HepG2 (cell line): Measurements from ENCODE around the gene GIMD1. TPM values are rescaled to one million over a fixed set of nuclear protein-coding genes. Genes with fewer than 3 reads are reported as not detected.

ENCODE experiments used
- ATAC-seq: fragments of 200-7000 bp; cut with Tn5 transposase; 3 replicates; pipeline ENCODE4 v1.9.1; 2020; ENCODE audit warnings: mild to moderate bottlenecking, moderate library complexity
- BruUV-seq: library from RNA; stranded (reverse); fragments of 400-500 nt; replicated peaks from 2 replicates; lab custom pipeline; 2021; lab: Mats Ljungman, UMichigan
- CTCF ChIA-PET: fragments of 300-600 bp; formaldehyde crosslinking; extraction: SDS; loops from one replicate; lab custom pipeline; 2021; ENCODE audit warnings: low total read pairs, inconsistent platforms, low intra/inter-chr PET ratio; lab: Yijun Ruan, JAX
- POLR2A ChIA-PET: fragments of 350-600 bp; sonication (Branson Sonifier 250); formaldehyde crosslinking; loops from one replicate; lab custom pipeline; 2020; ENCODE audit warnings: antibody characterized with exemption, inconsistent platforms; lab: Yijun Ruan, JAX
- DNase-seq: peaks from one replicate; pipeline ENCODE4 v3.0.0-alpha.2; 2015; ENCODE audit warnings: low spot score
- FAIRE-seq: peaks from 3 replicates; lab custom pipeline; 2011; peaks lifted over from hg19 to GRCh38; lab: Jason Lieb, UNC
- H2AFZ ChIP-seq: one replicate; pipeline ENCODE4 v1.6.1; 2011; ENCODE audit warnings: low read length, inconsistent platforms
- H3K27ac ChIP-seq: fragments of 300-600 bp; 3 replicates; pipeline ENCODE4 v1.8.0; 2011; ENCODE audit warnings: mixed run types, mild to moderate bottlenecking, mixed read lengths, low read length, inconsistent platforms; ENCODE audit not compliant: insufficient read depth; ENCODE audit errors: extremely low read length
- H3K27me3 ChIP-seq, 2 experiments: fragments of 200-600 bp in 1 of 2; 2 replicates in 1 of 2; 3 replicates in 1 of 2; pipeline versions ENCODE4 v1.6.0 to v1.8.0; 2011; ENCODE audit warnings: low read length in 2 of 2, mild to moderate bottlenecking in 2 of 2, moderate library complexity in 2 of 2, inconsistent platforms in 1 of 2; ENCODE audit not compliant: insufficient read depth in 2 of 2, control insufficient read depth in 1 of 2
- H3K36me3 ChIP-seq, 2 experiments: fragments of 200-600 bp in 1 of 2; replicated peaks in 1 of 2; 2 replicates in 1 of 2; 3 replicates in 1 of 2; pipeline versions ENCODE4 v1.5.1 to v1.8.0; 2011; ENCODE audit warnings: low read length in 2 of 2, inconsistent platforms in 1 of 2; ENCODE audit not compliant: insufficient read depth in 2 of 2, control insufficient read depth in 1 of 2
- H3K4me1 ChIP-seq: 2 replicates; pipeline ENCODE4 v1.5.1; 2012; ENCODE audit warnings: low read length, inconsistent platforms; ENCODE audit not compliant: insufficient read depth
- H3K4me2 ChIP-seq: 2 replicates; pipeline ENCODE4 v1.6.0; 2011; ENCODE audit warnings: low read depth, low read length, inconsistent platforms
- H3K4me3 ChIP-seq, 3 experiments: fragments of 200-600 bp in 1 of 3; sonication (generic), shearing (Covaris generic) in 1 of 3; replicated peaks in 1 of 3; 2 replicates each; pipeline ENCODE4 v1.5.1; 2011 to 2016; ENCODE audit warnings: low read length in 3 of 3, inconsistent platforms in 2 of 3, low read depth in 2 of 3, mild to moderate bottlenecking in 2 of 3, control low read depth in 1 of 3, mixed read lengths in 1 of 3; ENCODE audit not compliant: insufficient read depth in 1 of 3
- H3K79me2 ChIP-seq: one replicate; pipeline ENCODE4 v1.6.1; 2011; ENCODE audit warnings: low read length, inconsistent platforms; ENCODE audit not compliant: insufficient read depth
- H3K9ac ChIP-seq: 2 replicates; pipeline ENCODE4 v1.6.0; 2011; ENCODE audit warnings: mild to moderate bottlenecking, low read depth, low read length, inconsistent platforms; ENCODE audit not compliant: insufficient read depth
- H3K9me3 ChIP-seq: 2 replicates; pipeline ENCODE4 v1.5.1; 2012; ENCODE audit warnings: mild to moderate bottlenecking, low read length
- H4K20me1 ChIP-seq: 2 replicates; pipeline ENCODE4 v1.6.0; 2011; ENCODE audit warnings: inconsistent platforms, mild to moderate bottlenecking, low read length, moderate library complexity; ENCODE audit not compliant: insufficient read depth
- ATF7 ChIP-seq, 2 experiments: fragments of 450-650 bp in 1 of 2; sonication (generic) in 1 of 2; formaldehyde crosslinking in 1 of 2; IDR thresholded peaks; 2 replicates each; pipeline versions ENCODE4 v1.4.0 to v1.6.1; 2016 to 2020; ENCODE audit warnings: antibody characterized with exemption in 1 of 2, mild to moderate bottlenecking in 1 of 2, missing genetic modification reagents in 1 of 2
- BCL6 ChIP-seq: IDR thresholded peaks from 2 replicates; pipeline ENCODE4 v1.6.1; 2016; ENCODE audit warnings: missing genetic modification reagents, missing compliant biosample characterization
- HCFC1 ChIP-seq: fragments of 150-350 bp; IDR thresholded peaks from 2 replicates; pipeline ENCODE4 v1.6.1; 2014; ENCODE audit warnings: low read depth, low read length
- KDM1A ChIP-seq: IDR thresholded peaks from 2 replicates; pipeline ENCODE4 v1.6.1; 2016; ENCODE audit warnings: missing compliant biosample characterization
- NCOA5 ChIP-seq: sonication (generic); formaldehyde crosslinking; IDR thresholded peaks from 2 replicates; pipeline ENCODE4 v1.4.0; 2020; ENCODE audit warnings: missing genetic modification reagents
- NRL ChIP-seq: sonication (generic); formaldehyde crosslinking; IDR thresholded peaks from 2 replicates; pipeline ENCODE4 v1.5.0; 2020; ENCODE audit warnings: missing genetic modification reagents, mild to moderate bottlenecking, moderate library complexity, borderline replicate concordance
- SNAPC4 ChIP-seq: sonication (generic); formaldehyde crosslinking; IDR thresholded peaks from 2 replicates; pipeline ENCODE4 v1.4.0; 2020; ENCODE audit warnings: mild to moderate bottlenecking, missing genetic modification reagents
- THAP9 ChIP-seq: sonication (generic); formaldehyde crosslinking; IDR thresholded peaks from 2 replicates; pipeline ENCODE4; 2020; ENCODE audit warnings: missing genetic modification reagents, mild to moderate bottlenecking, borderline replicate concordance
- U2AF2 ChIP-seq: fragments of 200-400 bp; formaldehyde crosslinking; IDR thresholded peaks from 2 replicates; pipeline ENCODE4 v1.6.1; 2017; ENCODE audit warnings: low read depth, mild to moderate bottlenecking, low read length
- ZBTB20 ChIP-seq: sonication (generic); formaldehyde crosslinking; IDR thresholded peaks from 2 replicates; pipeline ENCODE4 v1.8.1; 2023; ENCODE audit warnings: missing genetic modification reagents, low read depth, mild to moderate bottlenecking, borderline replicate concordance
- ZNF484 ChIP-seq: sonication (generic); formaldehyde crosslinking; IDR thresholded peaks from 2 replicates; pipeline ENCODE4 v1.5.1; 2020; ENCODE audit warnings: mild to moderate bottlenecking, low read depth, missing genetic modification reagents, borderline replicate concordance
- ZNF557 ChIP-seq: sonication (generic); formaldehyde crosslinking; IDR thresholded peaks from 2 replicates; pipeline ENCODE4 v1.4.0; 2020; ENCODE audit warnings: missing genetic modification reagents
- ZNF709 ChIP-seq: sonication (generic); formaldehyde crosslinking; IDR thresholded peaks from 2 replicates; pipeline ENCODE4 v1.5.0; 2020; ENCODE audit warnings: mild to moderate bottlenecking, missing genetic modification reagents
- ZNF781 ChIP-seq: sonication (generic); formaldehyde crosslinking; IDR thresholded peaks from 2 replicates; pipeline ENCODE4 v1.5.1; 2020; ENCODE audit warnings: borderline replicate concordance, mild to moderate bottlenecking, missing genetic modification reagents; ENCODE audit errors: not compliant biosample characterization
- WGBS: methylation state at CpG from one replicate; pipeline ENCODE4 v1.1.6; 2017; ENCODE audit warnings: low lambda C conversion rate; 5-methylcytosine and 5-hydroxymethylcytosine counted together
- in situ Hi-C: cut with HindIII; loops from 2 replicates; pipeline ENCODE4 v1.10.0; 2017; ENCODE audit warnings: low pct_unique_long_range_greater_than_20kb; ENCODE audit not compliant: extremely low pct_ligation_motif_present
- intact Hi-C: fragments of 100-400 bp; cut with micrococcal nuclease; formaldehyde crosslinking; loops from one replicate; pipeline ENCODE4 v1.10.0; 2022; ENCODE audit not compliant: unreplicated experiment
- polyA plus RNA-seq, 8 experiments: library from polyadenylated mRNA; depleted of rRNA in 3 of 8; stranded (reverse) in 7 of 8; unstranded in 1 of 8; fragments of >200 nt; fragmentation: Illumina TruSeq in 4 of 8; extraction: Trizol in 4 of 8; gene quantifications; 2 replicates each; pipeline versions ENCODE4 v1.2.1 to v1.2.3, GENCODE V29; 2011 to 2016; ENCODE audit warnings: low read depth in 4 of 8, missing spikeins in 1 of 8, mixed read lengths in 1 of 8; ENCODE audit not compliant: insufficient read depth in 1 of 8
- total RNA-seq, 5 experiments: library from RNA; depleted of rRNA; stranded (reverse); fragments of >200 nt; fragmentation: Illumina TruSeq; extraction: Trizol; gene quantifications; 2 replicates each; pipeline ENCODE4 v1.2.3, GENCODE V29; 2016; ENCODE audit warnings: low read depth in 1 of 5

GIMD1 gene
- total and polyA plus RNA-seq, 2 of the 13 experiments (the other 11 are each of a cell fraction or from before 2014, with no cell fraction given) = not detected

GRCh38 chr4:106315968-106316772, 52.4 kb downstream of the GIMD1 start, which contains the start of the genes AIMP1 and TBCK:
AIMP1 (plus strand) TSS chr4:106316550; CDS start chr4:106325010, 8,460 bp downstream.
TBCK (minus strand) TSS chr4:106316209; CDS start chr4:106308960, 7,249 bp downstream.
- intact Hi-C loops = loop anchor here (1.0 to 10.0 kb wide), 5 partner anchors 29 to 611 kb away; partner anchors contain the start of genes GIMD1, GSTCD and INTS12
- H3K27ac ChIP-seq = peak within 1 kb of the TSS; percentile 99
- no peaks in the 10 kb centered on the region for H3K9me3 ChIP-seq
- BruUV-seq = no TSS peak
- ChIA-PET CTCF (no interaction called here), POLR2A (interaction anchor here (0.7 to 2.7 kb wide), 25 partner anchors 10 to 79 kb away, joined by 3 to 45 read pairs (median 5); no protein-coding TSS in a partner anchor)
- ATAC-seq = peak; percentile 92
- no peaks in the 10 kb centered on the region for H4K20me1 ChIP-seq
- under 1% methylated on average over 26 of the region's 44 CpGs for WGBS
- DNase-seq = peak; percentile 88
- H3K4me3 ChIP-seq = peak within 1 kb of the TSS; percentile 89 to 97 (median 93)
- peaks cover 59% of the 10 kb centered on the region for H3K4me1 ChIP-seq
- H3K79me2 ChIP-seq = peaks cover 94% of the 10 kb centered on the region
- FAIRE-seq = peak; percentile 74
- no peaks in the 10 kb centered on the region; a peak in 2 of 5 replicates for H3K27me3 ChIP-seq
- H2AFZ ChIP-seq = peak within 1 kb of the TSS; percentile 66
- peak within 1 kb of the TSS; percentile 99 for H3K9ac ChIP-seq
- 0 out of 5 replicates have a peak, but pooled peaks cover 0 to 4% of the 10 kb centered on the region in 2 experiments for H3K36me3 ChIP-seq
- H3K4me2 ChIP-seq = peak within 1 kb of the TSS; percentile 75
- in situ Hi-C loops = no loop called here
- TF ChIP-seq ZNF557 = 0 out of 2 replicates have a peak, but pooled peaks have one; percentile 48
- peak; percentile 60 for TF ChIP-seq HCFC1
- TF ChIP-seq U2AF2 = 0 out of 2 replicates have a peak, but pooled peaks have one; percentile 20
- no peak for TF ChIP-seq ZNF484 (CRISPR knock-in tag)
- peak; percentile 70 for TF ChIP-seq BCL6 (CRISPR knock-in tag)
- TF ChIP-seq NRL (CRISPR knock-in tag) = peak; percentile 73; the same call in 1 of the 2 replicates
- 0 out of 2 replicates have a peak, but pooled peaks have one; percentile 21 for TF ChIP-seq ATF7 (IDR thresholded peaks at IDR 0.05)
- peak; percentile 10; the same call in 1 of the 2 replicates for TF ChIP-seq ATF7 (CRISPR knock-in tag; IDR thresholded peaks at IDR 0.05)
- TF ChIP-seq ZNF781 = peak; percentile 22
- TF ChIP-seq ZBTB20 (CRISPR knock-in tag) = 0 out of 2 replicates have a peak, but pooled peaks have one; percentile 33
- peak; percentile 11; the same call in 1 of the 2 replicates for TF ChIP-seq ZNF709 (CRISPR knock-in tag)
- TF ChIP-seq NCOA5 = no peak
- 0 out of 2 replicates have a peak, but pooled peaks have one; percentile 40 for TF ChIP-seq SNAPC4 (CRISPR knock-in tag)
- TF ChIP-seq THAP9 (CRISPR knock-in tag) = peak; percentile 91; the same call in 1 of the 2 replicates
- no peak for TF ChIP-seq KDM1A (CRISPR knock-in tag)
